Measurements from ENCODE around the gene ST13. TPM values are rescaled to one million over a fixed set of nuclear protein-coding genes. Genes with fewer than 3 reads are reported as not detected.

The ST13 gene
- total and polyA plus RNA-seq, 9 of the 15 experiments (the other 6 are each of a cell fraction or from before 2014, with no cell fraction given): 53.6 to 311 (median 195) TPM

DNA sequence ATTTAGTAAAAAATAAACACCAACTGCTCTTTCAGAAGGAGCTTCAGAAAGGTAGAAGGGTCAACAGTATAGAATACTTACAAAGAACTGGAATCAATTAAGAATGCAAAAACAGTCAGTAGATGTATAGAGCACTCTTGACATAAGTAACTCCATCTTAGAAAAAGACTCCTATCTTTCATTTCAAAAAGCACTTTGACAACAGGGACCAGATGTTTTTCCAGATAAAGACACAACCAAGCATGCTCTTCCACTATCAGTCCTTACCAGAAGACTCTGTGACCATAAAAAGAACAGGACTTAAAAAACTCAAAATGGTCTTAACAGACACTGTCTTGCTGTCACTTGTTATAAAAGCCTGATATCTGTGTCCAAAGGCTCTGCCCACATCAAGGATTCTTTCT lies 42.5 kb downstream of the ST13 start (continued):
- TF ChIP-seq, protein P1, sequence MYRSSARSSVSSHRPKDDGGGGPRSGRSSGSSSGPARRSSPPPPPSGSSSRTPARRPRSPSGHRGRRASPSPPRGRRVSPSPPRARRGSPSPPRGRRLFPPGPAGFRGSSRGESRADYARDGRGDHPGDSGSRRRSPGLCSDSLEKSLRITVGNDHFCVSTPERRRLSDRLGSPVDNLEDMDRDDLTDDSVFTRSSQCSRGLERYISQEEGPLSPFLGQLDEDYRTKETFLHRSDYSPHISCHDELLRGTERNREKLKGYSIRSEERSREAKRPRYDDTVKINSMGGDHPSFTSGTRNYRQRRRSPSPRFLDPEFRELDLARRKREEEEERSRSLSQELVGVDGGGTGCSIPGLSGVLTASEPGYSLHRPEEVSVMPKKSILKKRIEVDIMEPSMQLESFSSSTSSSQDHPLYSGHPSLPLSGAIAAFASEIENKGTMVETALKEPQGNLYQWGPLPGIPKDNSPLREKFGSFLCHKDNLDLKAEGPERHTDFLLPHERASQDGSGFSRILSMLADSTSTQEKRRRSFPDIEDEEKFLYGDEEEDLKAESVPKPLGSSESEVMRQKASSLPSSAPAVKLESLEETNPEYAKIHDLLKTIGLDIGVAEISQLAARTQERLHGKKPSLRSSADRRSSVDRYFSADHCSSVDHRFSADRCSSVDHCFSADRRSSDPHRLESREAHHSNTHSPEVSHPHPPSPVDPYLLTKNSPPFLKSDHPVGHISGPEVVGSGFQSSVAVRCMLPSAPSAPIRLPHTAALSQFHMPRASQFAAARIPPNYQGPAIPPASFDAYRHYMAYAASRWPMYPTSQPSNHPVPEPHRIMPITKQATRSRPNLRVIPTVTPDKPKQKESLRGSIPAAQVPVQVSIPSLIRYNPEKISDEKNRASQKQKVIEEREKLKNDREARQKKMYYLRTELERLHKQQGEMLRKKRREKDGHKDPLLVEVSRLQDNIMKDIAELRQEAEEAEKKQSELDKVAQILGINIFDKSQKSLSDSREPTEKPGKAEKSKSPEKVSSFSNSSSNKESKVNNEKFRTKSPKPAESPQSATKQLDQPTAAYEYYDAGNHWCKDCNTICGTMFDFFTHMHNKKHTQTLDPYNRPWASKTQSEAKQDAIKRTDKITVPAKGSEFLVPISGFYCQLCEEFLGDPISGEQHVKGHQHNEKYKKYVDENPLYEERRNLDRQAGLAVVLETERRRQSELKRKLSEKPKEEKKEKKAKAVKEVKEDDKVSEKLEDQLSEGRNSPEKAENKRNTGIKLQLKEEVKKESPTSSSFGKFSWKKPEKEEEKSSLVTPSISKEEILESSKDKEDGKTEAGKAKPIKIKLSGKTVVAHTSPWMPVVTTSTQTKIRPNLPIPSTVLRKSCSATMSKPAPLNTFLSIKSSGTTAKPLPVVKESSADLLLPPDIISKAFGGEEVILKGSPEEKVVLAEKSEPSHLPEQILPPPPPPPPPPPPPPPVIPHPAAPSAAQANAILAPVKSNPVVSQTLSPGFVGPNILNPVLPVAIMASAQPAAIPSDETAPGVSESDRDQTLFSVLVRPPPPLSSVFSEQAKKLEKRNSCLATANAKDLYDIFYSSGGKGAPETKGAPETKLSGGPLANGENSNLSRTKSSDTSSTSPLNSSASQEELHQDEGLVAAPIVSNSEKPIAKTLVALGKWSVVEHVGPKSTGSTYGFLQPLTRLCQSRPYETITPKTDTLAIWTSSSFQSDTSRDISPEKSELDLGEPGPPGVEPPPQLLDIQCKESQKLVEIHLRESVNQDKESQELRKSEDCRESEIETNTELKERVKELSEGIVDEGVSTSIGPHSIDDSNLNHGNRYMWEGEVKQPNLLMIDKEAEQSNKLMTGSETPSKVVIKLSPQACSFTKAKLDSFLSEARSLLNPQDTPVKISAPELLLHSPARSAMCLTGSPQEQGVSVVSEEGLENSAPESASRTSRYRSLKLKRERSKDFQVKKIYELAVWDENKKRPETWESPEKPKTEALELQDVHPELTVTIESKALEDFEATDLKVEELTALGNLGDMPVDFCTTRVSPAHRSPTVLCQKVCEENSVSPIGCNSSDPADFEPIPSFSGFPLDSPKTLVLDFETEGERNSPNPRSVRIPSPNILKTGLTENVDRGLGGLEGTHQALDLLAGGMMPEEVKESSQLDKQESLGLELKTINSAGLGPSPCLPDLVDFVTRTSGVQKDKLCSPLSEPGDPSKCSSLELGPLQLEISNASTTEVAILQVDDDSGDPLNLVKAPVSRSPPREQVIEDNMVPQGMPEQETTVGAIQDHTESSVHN (IDR thresholded peaks at IDR 0.05; ENCODE audit: borderline replicate concordance in 1 of 2, low read depth in 1 of 2): peak in 1 of 2 experiments; percentile 45; a peak in 1 of 4 replicates
- TF ChIP-seq, protein P2, sequence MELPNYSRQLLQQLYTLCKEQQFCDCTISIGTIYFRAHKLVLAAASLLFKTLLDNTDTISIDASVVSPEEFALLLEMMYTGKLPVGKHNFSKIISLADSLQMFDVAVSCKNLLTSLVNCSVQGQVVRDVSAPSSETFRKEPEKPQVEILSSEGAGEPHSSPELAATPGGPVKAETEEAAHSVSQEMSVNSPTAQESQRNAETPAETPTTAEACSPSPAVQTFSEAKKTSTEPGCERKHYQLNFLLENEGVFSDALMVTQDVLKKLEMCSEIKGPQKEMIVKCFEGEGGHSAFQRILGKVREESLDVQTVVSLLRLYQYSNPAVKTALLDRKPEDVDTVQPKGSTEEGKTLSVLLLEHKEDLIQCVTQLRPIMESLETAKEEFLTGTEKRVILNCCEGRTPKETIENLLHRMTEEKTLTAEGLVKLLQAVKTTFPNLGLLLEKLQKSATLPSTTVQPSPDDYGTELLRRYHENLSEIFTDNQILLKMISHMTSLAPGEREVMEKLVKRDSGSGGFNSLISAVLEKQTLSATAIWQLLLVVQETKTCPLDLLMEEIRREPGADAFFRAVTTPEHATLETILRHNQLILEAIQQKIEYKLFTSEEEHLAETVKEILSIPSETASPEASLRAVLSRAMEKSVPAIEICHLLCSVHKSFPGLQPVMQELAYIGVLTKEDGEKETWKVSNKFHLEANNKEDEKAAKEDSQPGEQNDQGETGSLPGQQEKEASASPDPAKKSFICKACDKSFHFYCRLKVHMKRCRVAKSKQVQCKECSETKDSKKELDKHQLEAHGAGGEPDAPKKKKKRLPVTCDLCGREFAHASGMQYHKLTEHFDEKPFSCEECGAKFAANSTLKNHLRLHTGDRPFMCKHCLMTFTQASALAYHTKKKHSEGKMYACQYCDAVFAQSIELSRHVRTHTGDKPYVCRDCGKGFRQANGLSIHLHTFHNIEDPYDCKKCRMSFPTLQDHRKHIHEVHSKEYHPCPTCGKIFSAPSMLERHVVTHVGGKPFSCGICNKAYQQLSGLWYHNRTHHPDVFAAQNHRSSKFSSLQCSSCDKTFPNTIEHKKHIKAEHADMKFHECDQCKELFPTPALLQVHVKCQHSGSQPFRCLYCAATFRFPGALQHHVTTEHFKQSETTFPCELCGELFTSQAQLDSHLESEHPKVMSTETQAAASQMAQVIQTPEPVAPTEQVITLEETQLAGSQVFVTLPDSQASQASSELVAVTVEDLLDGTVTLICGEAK (IDR thresholded peaks at IDR 0.05): no peak
- TF ChIP-seq, protein P2 (CRISPR knock-in tag; IDR thresholded peaks at IDR 0.05): no peak
- peak; percentile 100 for TF ChIP-seq MEF2D (tag; conservative IDR thresholded peaks at IDR 0.05; ENCODE audit: low read depth)
- TF ChIP-seq E4F1 (CRISPR knock-in tag; IDR thresholded peaks at IDR 0.05; ENCODE audit: borderline replicate concordance): peak; percentile 91
- TF ChIP-seq HMGN3 (IDR thresholded peaks at IDR 0.05; ENCODE audit: borderline replicate concordance, extremely low read depth, insufficient read length, low read depth, low read length): peak; percentile 85
- TF ChIP-seq GATAD2A (IDR thresholded peaks at IDR 0.05): peak; percentile 100

Measured in K562 (cell line).